ENCODE measurements around the gene SBF2. TPM values are rescaled to one million over a fixed set of nuclear protein-coding genes. Genes with fewer than 3 reads are reported as not detected.

Gene SBF2
- polyA plus RNA-seq, 1 donor, result 45.4 TPM

DNA sequence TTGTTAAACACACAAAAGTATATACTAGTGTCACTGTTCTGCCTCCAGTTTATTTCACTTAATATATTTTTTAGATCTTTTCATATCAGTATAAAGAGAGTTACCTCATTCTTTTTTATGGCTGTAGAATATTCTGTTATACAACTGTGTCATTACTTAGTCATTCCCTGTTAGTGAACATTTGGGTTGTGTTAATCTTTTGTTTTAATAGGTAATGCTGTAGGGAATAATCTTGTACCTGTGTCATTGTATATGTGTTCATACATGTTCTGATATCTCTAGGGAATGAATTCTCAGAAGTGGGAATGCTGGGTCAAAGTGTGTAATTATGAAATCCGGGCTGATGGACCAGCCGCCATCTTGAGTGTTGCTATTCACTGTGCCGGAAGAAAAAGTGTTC lies 558.8 kb downstream of the SBF2 start:
- no CpG with 5 or more reads among the region's 3 CpGs for WGBS (ENCODE audit: insufficient coverage, low lambda C conversion rate)
- DNase-seq, result no peak
- Histone ChIP-seq H3K9me3 (ENCODE audit: control insufficient read depth, low read depth, low read length) (peaks cover 11% of the 10 kb centered on the region), H3K4me3 (ENCODE audit: low read length) (no peak overlapping the region), H3K4me1 (ENCODE audit: control insufficient read depth, insufficient read depth, low read length) (peaks cover 4% of the 10 kb centered on the region), H3K36me3 (ENCODE audit: control insufficient read depth, insufficient read depth, low read length) (peaks cover 35% of the 10 kb centered on the region), H3K27ac (ENCODE audit: low read length) (no peak overlapping the region), H3K27me3 (ENCODE audit: control insufficient read depth, insufficient read depth, low read length) (no peaks in the 10 kb centered on the region)

DNA sequence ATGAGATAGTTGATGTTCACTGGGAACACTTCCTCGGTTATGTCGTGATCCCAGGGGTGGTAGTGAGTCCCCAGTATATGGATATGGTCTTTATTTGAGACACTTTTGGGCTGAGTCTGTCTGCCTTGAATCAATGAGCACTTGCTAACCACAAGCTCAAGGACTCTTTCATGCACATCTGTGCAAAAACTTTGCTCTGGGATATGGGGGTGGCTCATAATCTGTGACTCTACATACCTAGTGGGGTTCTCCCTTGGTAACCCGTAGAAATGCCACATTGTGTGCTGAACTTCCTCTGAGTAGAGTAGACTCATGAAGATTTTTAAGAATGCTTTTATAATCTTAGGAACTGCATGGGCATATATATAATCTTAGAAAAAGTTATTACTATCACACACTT lies 560.8 kb downstream of the SBF2 start:
- no peak for DNase-seq
- Histone ChIP-seq H3K9me3 (ENCODE audit: control insufficient read depth, low read depth, low read length) (peaks cover 11% of the 10 kb centered on the region), H3K4me3 (ENCODE audit: low read length) (no peak overlapping the region), H3K36me3 (ENCODE audit: control insufficient read depth, insufficient read depth, low read length) (peaks cover 36% of the 10 kb centered on the region), H3K4me1 (ENCODE audit: control insufficient read depth, insufficient read depth, low read length) (no peaks in the 10 kb centered on the region), H3K27ac (ENCODE audit: low read length) (no peak overlapping the region), H3K27me3 (ENCODE audit: control insufficient read depth, insufficient read depth, low read length) (no peaks in the 10 kb centered on the region)
- no CpG with 5 or more reads among the region's 3 CpGs for WGBS (ENCODE audit: insufficient coverage, low lambda C conversion rate)

DNA sequence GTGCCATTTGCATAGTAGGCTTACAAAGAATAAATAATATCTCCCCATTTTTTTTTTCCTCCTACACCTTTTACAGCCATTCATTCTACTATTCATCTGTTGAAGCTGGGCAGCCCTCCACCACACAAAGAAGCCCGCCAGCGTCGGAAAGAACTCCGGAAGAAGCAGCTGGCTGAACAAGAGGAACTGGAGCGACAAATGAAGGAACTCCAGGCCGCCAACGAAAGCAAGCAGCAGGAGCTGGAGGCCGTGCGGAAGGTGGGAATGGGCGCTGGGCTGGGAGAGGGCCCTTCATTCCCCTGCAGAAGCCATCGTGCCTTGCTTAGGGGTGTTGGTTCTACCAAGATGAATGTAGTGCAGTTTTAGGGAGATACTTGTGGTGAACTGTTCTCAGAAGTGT lies 561.6 kb downstream of the SBF2 start:
- WGBS (ENCODE audit: insufficient coverage, low lambda C conversion rate), result no CpG with 5 or more reads among the region's 11 CpGs
- Histone ChIP-seq H3K27me3 (ENCODE audit: control insufficient read depth, insufficient read depth, low read length) (no peaks in the 10 kb centered on the region), H3K36me3 (ENCODE audit: control insufficient read depth, insufficient read depth, low read length) (peaks cover 36% of the 10 kb centered on the region), H3K4me3 (ENCODE audit: low read length) (no peak overlapping the region), H3K27ac (ENCODE audit: low read length) (no peak overlapping the region), H3K4me1 (ENCODE audit: control insufficient read depth, insufficient read depth, low read length) (no peaks in the 10 kb centered on the region), H3K9me3 (ENCODE audit: control insufficient read depth, low read depth, low read length) (peaks cover 11% of the 10 kb centered on the region)
- no peak for DNase-seq

DNA sequence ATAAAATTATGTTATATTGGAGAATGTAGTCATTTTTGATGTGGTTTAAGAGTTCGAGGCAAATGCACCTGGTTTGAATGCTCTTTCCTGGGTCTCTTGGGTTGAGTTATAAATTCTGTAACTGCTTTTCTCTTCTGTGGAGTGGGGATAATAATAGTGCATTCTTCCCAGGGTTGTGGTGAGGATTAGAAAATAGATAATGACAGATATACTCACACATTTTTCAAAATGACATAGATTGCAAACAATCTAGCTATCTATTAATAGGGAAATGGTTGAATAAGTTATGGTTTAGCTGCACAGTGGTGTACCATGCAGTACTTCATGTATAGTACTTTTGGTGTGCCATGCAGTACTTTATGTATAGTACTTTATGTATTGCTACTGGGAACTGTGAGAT lies 562.8 kb downstream of the SBF2 start:
- H3K4me1 ChIP-seq (ENCODE audit: control insufficient read depth, insufficient read depth, low read length), result no peaks in the 10 kb centered on the region
- no CpG with 5 or more reads among the region's 1 CpG for WGBS (ENCODE audit: insufficient coverage, low lambda C conversion rate)
- no peaks in the 10 kb centered on the region for H3K27me3 ChIP-seq (ENCODE audit: control insufficient read depth, insufficient read depth, low read length)
- H3K36me3 ChIP-seq (ENCODE audit: control insufficient read depth, insufficient read depth, low read length), result peaks cover 28% of the 10 kb centered on the region
- H3K9me3 ChIP-seq (ENCODE audit: control insufficient read depth, low read depth, low read length), result peaks cover 10% of the 10 kb centered on the region
- DNase-seq, result no peak
- H3K27ac ChIP-seq (ENCODE audit: low read length), result no peak overlapping the region
- H3K4me3 ChIP-seq (ENCODE audit: low read length), result no peak overlapping the region

Other genes with a start within 250 kb of the SBF2 start
- 11.4 TPM for gene ADM, start 10.9 kb upstream of the SBF2 start, polyA plus RNA-seq
- 5.0 TPM for gene AMPD3, start 161.0 kb upstream of the SBF2 start, polyA plus RNA-seq
- 31.5 TPM for gene RNF141, start 247.0 kb upstream of the SBF2 start, polyA plus RNA-seq